ENCODE results near the gene STAP2.

DNA sequence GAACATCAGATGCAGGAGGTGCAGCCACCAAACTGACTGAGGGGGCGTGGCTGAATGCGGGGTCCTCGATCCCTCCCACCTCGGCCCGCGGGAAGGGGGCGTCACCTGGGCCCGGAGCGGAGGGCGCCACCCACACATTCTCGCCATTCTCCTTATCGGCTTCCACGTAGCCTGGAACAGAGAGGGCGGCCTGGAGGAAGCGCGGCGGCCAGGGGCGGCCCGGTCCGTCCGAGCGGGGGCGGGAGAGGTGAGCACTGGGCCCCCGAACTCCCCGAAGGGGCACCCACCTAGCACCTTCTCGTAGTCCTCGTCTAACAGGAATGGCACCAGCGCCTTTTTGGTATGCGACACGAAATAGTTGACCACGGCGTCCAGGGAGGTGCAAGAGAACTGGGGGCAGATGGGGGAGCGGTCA, 11.8 kb downstream of the STAP2 start:
- TF ChIP-seq, protein P1, sequence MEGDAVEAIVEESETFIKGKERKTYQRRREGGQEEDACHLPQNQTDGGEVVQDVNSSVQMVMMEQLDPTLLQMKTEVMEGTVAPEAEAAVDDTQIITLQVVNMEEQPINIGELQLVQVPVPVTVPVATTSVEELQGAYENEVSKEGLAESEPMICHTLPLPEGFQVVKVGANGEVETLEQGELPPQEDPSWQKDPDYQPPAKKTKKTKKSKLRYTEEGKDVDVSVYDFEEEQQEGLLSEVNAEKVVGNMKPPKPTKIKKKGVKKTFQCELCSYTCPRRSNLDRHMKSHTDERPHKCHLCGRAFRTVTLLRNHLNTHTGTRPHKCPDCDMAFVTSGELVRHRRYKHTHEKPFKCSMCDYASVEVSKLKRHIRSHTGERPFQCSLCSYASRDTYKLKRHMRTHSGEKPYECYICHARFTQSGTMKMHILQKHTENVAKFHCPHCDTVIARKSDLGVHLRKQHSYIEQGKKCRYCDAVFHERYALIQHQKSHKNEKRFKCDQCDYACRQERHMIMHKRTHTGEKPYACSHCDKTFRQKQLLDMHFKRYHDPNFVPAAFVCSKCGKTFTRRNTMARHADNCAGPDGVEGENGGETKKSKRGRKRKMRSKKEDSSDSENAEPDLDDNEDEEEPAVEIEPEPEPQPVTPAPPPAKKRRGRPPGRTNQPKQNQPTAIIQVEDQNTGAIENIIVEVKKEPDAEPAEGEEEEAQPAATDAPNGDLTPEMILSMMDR (IDR thresholded peaks at IDR 0.05): no peak
- TF ChIP-seq EZH2 (IDR thresholded peaks at IDR 0.05) (no peak), EZH2phosphoT487 (IDR thresholded peaks at IDR 0.05) (no peak)

Data from neural progenitor cell (in vitro differentiated cells).